ENCODE results near the gene GPBP1L1.

The GPBP1L1 gene

DNA sequence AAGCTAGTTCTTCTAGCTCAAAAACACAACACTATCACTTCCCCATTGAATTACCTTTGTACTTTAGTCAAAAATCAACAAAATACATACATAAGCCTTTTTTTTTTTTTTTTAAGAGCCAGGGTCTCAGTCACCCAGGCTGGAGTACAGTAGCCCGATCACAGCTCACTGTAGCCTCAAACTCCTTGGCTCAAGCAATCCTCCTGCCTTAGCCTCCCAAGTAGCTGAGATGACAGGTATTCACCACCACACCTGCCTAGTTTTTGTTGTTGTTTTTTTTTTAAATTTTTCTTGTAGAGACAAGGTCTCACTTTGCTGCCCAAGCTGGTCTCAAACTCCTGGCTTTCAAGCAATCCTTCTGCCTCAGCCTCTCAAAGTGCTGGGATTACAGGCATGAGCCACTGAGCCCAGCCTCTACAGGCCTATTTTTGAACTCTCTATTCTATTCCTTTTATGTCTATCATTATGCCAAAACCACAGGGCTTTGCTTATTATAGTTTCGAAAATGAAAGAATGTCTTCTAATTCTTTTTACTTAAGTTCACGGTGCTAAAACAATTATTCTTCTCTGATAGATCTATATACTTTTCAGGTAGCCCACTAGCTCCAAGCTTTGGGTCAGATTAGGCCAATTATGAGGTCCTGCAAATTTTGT lies 29.6 kb downstream of the GPBP1L1 start:
- H3K9ac ChIP-seq (ENCODE audit: insufficient read length, low read depth) = no peak overlapping the region
- TF ChIP-seq ZNF274 (IDR thresholded peaks at IDR 0.05; ENCODE audit: low read depth, low read length) = no peak
- TF ChIP-seq YY1 (IDR thresholded peaks at IDR 0.05; ENCODE audit: insufficient read depth, insufficient read length) = no peak
- no peak for TF ChIP-seq SUZ12 (IDR thresholded peaks at IDR 0.05; ENCODE audit: extremely low read depth, insufficient read depth, insufficient read length)

DNA sequence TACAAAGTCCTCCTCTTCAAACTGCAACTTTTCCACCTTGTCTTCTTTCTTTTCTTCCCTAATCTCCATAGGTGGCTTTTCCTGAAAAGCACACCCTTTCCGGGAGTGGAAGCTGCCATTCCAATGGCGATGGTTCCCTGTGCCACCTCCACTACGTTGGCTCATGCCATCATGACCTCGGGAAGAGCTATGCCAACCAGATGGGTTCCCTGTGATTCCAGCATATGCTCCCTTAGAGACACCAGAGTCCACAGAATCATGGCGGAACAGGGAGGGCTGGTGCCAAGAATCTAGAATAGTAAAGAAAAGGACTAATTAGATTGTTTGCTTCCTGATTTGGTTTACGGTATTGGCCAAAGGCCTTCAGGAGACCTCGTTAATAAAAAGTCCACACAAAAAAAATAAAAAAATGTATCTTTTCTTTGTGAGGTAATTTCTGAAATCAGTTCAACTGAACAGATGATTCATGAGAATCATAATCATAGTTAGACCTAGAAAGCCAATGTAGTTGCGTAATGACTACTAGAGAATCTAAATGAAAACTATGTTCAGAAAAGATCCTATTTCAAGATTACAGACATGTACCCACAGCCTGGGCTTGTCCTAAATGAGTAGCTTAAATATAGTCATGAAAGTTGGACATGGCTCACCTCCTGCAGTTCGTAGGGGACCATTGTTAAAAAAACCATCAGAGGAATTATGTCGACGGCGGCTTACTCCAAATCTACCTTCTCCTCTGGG lies 31.6 kb downstream of the GPBP1L1 start:
- Histone ChIP-seq H3K36me3 (ENCODE audit: insufficient read depth, insufficient read length, low read length) (peaks cover 100% of the 10 kb centered on the region), H3K9me3 (ENCODE audit: insufficient read depth, low read length) (no peaks in the 10 kb centered on the region), H3K4me3 (ENCODE audit: insufficient read length, low read depth) (no peak overlapping the region), H3K4me1 (ENCODE audit: insufficient read depth, insufficient read length) (no peaks in the 10 kb centered on the region), H3K27me3 (ENCODE audit: insufficient read depth, insufficient read length) (no peaks in the 10 kb centered on the region), H3K9ac (ENCODE audit: insufficient read length, low read depth) (no peak overlapping the region)
- TF ChIP-seq YY1 (IDR thresholded peaks at IDR 0.05; ENCODE audit: insufficient read depth, insufficient read length) (no peak), ZNF274 (IDR thresholded peaks at IDR 0.05; ENCODE audit: low read depth, low read length) (no peak), SUZ12 (IDR thresholded peaks at IDR 0.05; ENCODE audit: extremely low read depth, insufficient read depth, insufficient read length) (no peak)
- DNase-seq (ENCODE audit: low read depth, low spot score) = no peak

More for the DNA sequence above, 29.6 kb downstream of the GPBP1L1 start:
- no peaks in the 10 kb centered on the region for H3K27me3 ChIP-seq (ENCODE audit: insufficient read depth, insufficient read length)
- no peak overlapping the region for H3K4me3 ChIP-seq (ENCODE audit: insufficient read length, low read depth)
- no peak for DNase-seq (ENCODE audit: low read depth, low spot score)
- H3K36me3 ChIP-seq (ENCODE audit: insufficient read depth, insufficient read length, low read length) = peaks cover 96% of the 10 kb centered on the region
- H3K4me1 ChIP-seq (ENCODE audit: insufficient read depth, insufficient read length) = no peaks in the 10 kb centered on the region
- no peaks in the 10 kb centered on the region for H3K9me3 ChIP-seq (ENCODE audit: insufficient read depth, low read length)

DNA sequence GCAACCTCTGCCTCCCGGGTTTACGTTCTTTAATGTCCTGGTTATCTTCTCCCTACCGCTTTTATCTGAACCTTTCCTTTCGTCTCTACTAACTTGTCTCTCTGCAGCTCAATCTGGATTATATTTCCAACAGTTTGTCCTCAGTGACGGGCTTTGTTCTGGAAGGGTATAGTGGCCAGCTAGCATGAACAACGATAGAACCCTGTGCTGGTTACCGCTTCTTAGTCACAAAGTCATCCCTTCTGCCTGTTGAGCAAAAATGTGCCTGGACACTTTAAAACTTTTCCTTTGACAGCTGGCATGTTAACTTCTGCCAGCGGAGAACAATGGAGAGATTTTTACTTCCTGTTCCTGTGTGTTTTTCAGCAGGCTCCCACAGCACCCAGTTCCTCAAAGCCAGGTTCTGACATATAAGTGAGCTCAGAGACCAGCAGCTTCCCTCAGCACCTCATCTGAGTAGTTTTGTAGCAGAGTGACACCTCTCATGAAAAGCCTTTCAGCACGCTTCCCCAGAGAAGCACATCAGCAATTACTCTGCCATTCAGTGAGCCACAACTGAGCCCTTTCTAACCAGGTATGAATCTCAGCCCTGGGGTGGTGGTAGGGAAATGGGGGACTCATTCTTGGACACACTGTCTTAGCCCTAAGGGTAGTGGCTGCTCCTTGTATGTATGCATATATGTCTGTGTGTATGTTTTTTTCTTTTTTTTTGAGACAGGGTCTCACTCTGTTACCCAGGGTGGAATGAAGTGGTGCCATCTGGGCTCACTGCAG lies 38.9 kb downstream of the GPBP1L1 start:
- DNase-seq (ENCODE audit: low read depth, low spot score) = no peak
- H3K36me3 ChIP-seq (ENCODE audit: insufficient read depth, insufficient read length, low read length) = peaks cover 86% of the 10 kb centered on the region

DNA sequence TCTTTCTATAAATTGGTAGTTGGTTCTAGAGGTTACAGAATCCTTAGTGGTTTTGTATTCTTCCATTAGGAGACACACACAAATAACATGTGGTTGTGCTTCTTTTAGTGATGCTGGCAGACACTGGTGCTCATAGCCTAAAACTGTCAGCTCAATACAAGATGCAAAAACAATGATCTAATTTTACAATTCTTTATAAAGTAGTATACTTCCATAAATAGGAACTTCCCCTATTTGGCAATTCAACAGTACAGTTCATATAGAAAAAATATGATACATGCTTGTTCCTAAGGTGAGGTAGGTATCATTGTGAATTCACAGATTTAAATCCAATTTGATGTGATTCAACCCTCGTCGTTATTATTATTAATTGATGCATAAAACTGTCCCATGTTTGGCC lies 41.7 kb downstream of the GPBP1L1 start:
- H3K36me3 ChIP-seq (ENCODE audit: insufficient read depth, insufficient read length, low read length) = peaks cover 85% of the 10 kb centered on the region
- no peak overlapping the region for H3K4me3 ChIP-seq (ENCODE audit: insufficient read length, low read depth)
- no peaks in the 10 kb centered on the region for H3K27me3 ChIP-seq (ENCODE audit: insufficient read depth, insufficient read length)
- DNase-seq (ENCODE audit: low read depth, low spot score) = no peak
- TF ChIP-seq YY1 (IDR thresholded peaks at IDR 0.05; ENCODE audit: insufficient read depth, insufficient read length) (no peak), SUZ12 (IDR thresholded peaks at IDR 0.05; ENCODE audit: extremely low read depth, insufficient read depth, insufficient read length) (no peak), ZNF274 (IDR thresholded peaks at IDR 0.05; ENCODE audit: low read depth, low read length) (no peak)
- no peaks in the 10 kb centered on the region for H3K9me3 ChIP-seq (ENCODE audit: insufficient read depth, low read length)
- H3K4me1 ChIP-seq (ENCODE audit: insufficient read depth, insufficient read length) = no peaks in the 10 kb centered on the region
- no peak overlapping the region for H3K9ac ChIP-seq (ENCODE audit: insufficient read length, low read depth)

More for the DNA sequence above, 38.9 kb downstream of the GPBP1L1 start:
- Histone ChIP-seq H3K9me3 (ENCODE audit: insufficient read depth, low read length) (no peaks in the 10 kb centered on the region), H3K9ac (ENCODE audit: insufficient read length, low read depth) (no peak overlapping the region), H3K4me1 (ENCODE audit: insufficient read depth, insufficient read length) (no peaks in the 10 kb centered on the region), H3K4me3 (ENCODE audit: insufficient read length, low read depth) (no peak overlapping the region), H3K27me3 (ENCODE audit: insufficient read depth, insufficient read length) (no peaks in the 10 kb centered on the region)
- no peak for TF ChIP-seq SUZ12 (IDR thresholded peaks at IDR 0.05; ENCODE audit: extremely low read depth, insufficient read depth, insufficient read length)
- no peak for TF ChIP-seq ZNF274 (IDR thresholded peaks at IDR 0.05; ENCODE audit: low read depth, low read length)
- no peak for TF ChIP-seq YY1 (IDR thresholded peaks at IDR 0.05; ENCODE audit: insufficient read depth, insufficient read length)

DNA sequence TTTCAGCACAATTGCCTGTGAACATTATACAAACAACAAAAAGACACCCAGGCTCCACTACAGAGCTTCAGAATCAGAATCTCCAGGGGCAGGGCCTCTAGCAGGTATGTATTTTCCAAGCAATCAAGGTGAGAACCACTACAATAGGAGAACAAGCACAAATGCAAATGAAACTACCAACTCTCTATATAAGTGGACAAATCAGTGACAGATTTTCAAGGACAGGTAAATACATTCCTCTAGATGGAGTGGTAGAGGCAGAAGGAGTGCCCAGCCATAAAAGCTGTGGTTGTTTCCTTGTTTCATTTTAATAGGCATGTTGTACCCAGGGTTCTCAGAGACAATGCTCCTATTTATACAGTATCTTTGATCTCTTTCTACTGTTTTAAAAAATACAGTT lies 42.4 kb downstream of the GPBP1L1 start:
- Histone ChIP-seq H3K4me3 (ENCODE audit: insufficient read length, low read depth) (no peak overlapping the region), H3K9me3 (ENCODE audit: insufficient read depth, low read length) (no peaks in the 10 kb centered on the region), H3K9ac (ENCODE audit: insufficient read length, low read depth) (no peak overlapping the region), H3K4me1 (ENCODE audit: insufficient read depth, insufficient read length) (no peaks in the 10 kb centered on the region), H3K36me3 (ENCODE audit: insufficient read depth, insufficient read length, low read length) (peaks cover 85% of the 10 kb centered on the region), H3K27me3 (ENCODE audit: insufficient read depth, insufficient read length) (no peaks in the 10 kb centered on the region)
- DNase-seq (ENCODE audit: low read depth, low spot score) = no peak
- TF ChIP-seq SUZ12 (IDR thresholded peaks at IDR 0.05; ENCODE audit: extremely low read depth, insufficient read depth, insufficient read length) = no peak
- no peak for TF ChIP-seq YY1 (IDR thresholded peaks at IDR 0.05; ENCODE audit: insufficient read depth, insufficient read length)
- TF ChIP-seq ZNF274 (IDR thresholded peaks at IDR 0.05; ENCODE audit: low read depth, low read length) = no peak

DNA sequence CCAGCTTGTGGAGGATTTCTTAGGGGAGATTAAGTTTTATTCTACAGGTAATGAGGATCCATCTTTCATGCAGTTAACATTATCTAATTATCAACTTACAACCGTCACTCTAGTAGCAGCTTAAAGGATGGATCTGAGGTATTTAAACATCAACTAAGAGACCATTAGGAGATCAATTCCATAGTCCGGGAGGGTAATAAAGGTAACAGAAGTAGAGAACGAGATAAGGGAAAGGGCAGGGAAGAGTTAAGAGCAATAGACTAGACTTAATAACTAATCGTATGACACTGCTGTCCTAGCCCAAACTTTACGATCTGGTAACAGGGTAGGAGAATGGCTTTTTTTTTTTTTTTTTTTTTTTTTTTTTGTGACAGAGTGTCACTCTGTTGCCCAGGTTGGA lies 43.0 kb downstream of the GPBP1L1 start:
- Histone ChIP-seq H3K9ac (ENCODE audit: insufficient read length, low read depth) (no peak overlapping the region), H3K27me3 (ENCODE audit: insufficient read depth, insufficient read length) (no peaks in the 10 kb centered on the region), H3K4me3 (ENCODE audit: insufficient read length, low read depth) (no peak overlapping the region), H3K9me3 (ENCODE audit: insufficient read depth, low read length) (no peaks in the 10 kb centered on the region), H3K4me1 (ENCODE audit: insufficient read depth, insufficient read length) (no peaks in the 10 kb centered on the region), H3K36me3 (ENCODE audit: insufficient read depth, insufficient read length, low read length) (peaks cover 86% of the 10 kb centered on the region)
- TF ChIP-seq ZNF274 (IDR thresholded peaks at IDR 0.05; ENCODE audit: low read depth, low read length) (no peak), SUZ12 (IDR thresholded peaks at IDR 0.05; ENCODE audit: extremely low read depth, insufficient read depth, insufficient read length) (no peak)
- DNase-seq (ENCODE audit: low read depth, low spot score) = no peak

DNA sequence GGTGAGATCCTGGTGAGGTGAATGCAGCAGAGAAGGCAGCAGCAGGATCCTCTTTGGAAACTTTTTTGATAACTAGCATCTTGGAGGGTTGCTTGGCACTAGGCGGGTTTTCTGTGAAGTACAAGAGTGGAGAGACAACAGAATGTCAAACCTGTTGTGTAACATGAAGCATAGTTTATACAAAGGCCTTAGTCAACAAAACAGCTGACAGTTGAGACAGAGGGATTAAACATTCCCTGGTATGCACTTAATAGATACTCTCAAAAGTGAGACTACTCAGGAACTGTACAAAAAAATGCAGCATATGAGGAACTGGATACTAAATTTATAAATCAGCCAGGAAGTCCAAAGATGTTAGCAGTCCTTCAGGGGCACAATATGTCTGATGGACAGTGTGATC lies 46.0 kb downstream of the GPBP1L1 start:
- Histone ChIP-seq H3K9me3 (ENCODE audit: insufficient read depth, low read length) (no peaks in the 10 kb centered on the region), H3K27me3 (ENCODE audit: insufficient read depth, insufficient read length) (no peaks in the 10 kb centered on the region), H3K36me3 (ENCODE audit: insufficient read depth, insufficient read length, low read length) (peaks cover 92% of the 10 kb centered on the region), H3K4me1 (ENCODE audit: insufficient read depth, insufficient read length) (no peaks in the 10 kb centered on the region), H3K9ac (ENCODE audit: insufficient read length, low read depth) (no peak overlapping the region), H3K4me3 (ENCODE audit: insufficient read length, low read depth) (no peak overlapping the region)
- TF ChIP-seq YY1 (IDR thresholded peaks at IDR 0.05; ENCODE audit: insufficient read depth, insufficient read length) = no peak
- TF ChIP-seq ZNF274 (IDR thresholded peaks at IDR 0.05; ENCODE audit: low read depth, low read length) = no peak
- TF ChIP-seq SUZ12 (IDR thresholded peaks at IDR 0.05; ENCODE audit: extremely low read depth, insufficient read depth, insufficient read length) = no peak
- no peak for DNase-seq (ENCODE audit: low read depth, low spot score)
